ENCODE data around the gene ZNF618.

DNA sequence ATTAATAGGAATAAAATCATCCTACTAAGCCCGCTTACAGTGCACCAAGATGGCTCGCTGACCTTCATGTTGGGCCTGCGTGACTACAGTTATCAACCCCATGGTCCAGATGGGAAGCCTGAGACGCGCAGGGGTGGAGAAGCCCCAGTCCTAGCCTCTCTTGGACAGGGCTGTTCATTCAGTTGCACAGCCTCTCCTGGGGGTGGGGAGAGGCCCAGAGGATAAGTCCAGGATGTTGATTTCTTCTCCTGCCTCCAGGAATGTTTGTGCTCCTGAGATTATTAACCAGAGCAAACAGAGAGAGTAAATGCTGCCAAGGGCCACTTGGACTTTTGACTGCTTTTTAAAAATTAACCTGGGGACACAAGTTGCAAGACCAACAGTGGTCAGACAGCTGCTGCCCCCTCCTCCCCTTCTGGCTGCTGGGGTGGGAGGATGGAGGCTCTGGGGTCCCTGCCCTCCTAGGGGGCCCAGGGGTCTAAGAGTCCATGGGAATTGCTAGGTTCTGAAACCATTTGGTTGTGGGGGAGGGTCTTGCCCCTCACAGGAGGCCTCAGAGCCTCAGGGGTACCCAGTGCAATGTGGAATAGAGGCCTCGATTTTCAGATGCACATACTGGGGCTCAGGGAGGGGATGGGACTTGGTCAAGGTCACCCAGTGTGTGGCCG lies 204.8 kb downstream of the ZNF618 start:
- TF ChIP-seq, protein P1, sequence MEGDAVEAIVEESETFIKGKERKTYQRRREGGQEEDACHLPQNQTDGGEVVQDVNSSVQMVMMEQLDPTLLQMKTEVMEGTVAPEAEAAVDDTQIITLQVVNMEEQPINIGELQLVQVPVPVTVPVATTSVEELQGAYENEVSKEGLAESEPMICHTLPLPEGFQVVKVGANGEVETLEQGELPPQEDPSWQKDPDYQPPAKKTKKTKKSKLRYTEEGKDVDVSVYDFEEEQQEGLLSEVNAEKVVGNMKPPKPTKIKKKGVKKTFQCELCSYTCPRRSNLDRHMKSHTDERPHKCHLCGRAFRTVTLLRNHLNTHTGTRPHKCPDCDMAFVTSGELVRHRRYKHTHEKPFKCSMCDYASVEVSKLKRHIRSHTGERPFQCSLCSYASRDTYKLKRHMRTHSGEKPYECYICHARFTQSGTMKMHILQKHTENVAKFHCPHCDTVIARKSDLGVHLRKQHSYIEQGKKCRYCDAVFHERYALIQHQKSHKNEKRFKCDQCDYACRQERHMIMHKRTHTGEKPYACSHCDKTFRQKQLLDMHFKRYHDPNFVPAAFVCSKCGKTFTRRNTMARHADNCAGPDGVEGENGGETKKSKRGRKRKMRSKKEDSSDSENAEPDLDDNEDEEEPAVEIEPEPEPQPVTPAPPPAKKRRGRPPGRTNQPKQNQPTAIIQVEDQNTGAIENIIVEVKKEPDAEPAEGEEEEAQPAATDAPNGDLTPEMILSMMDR (optimal IDR thresholded peaks at IDR 0.05 in 1 of 3, IDR thresholded peaks at IDR 0.05 in 1 of 3, conservative IDR thresholded peaks at IDR 0.05 in 1 of 3; ENCODE audit: extremely low read depth in 1 of 3, insufficient read depth in 2 of 3, low read length in 3 of 3): no peak
- no peak for TF ChIP-seq EZH2 (IDR thresholded peaks at IDR 0.05; ENCODE audit: low read length)
